A549 (cell line): ENCODE data around the gene CARD14. TPM values are rescaled to one million over a fixed set of nuclear protein-coding genes. Genes with fewer than 3 reads are reported as not detected.
A peak's percentile ranks its signal among the peaks of the same experiment; 100 is the strongest.

ENCODE experiments used
- ATAC-seq, 2 experiments: fragments of 200-7000 bp in 1 of 2; fragments of >200 bp in 1 of 2; cut with Nextera tagmentation in 1 of 2; cut with Tn5 transposase in 1 of 2; 3 replicates each; pipeline versions ENCODE4 v1.8.0 to v1.9.1; 2018 to 2020; ENCODE audit warnings: mild to moderate bottlenecking in 1 of 2, moderate library complexity in 1 of 2
- CTCF ChIA-PET: fragments of 300-600 bp; sonication (Branson Sonifier 250); formaldehyde crosslinking; extraction: SDS; loops from one replicate; lab custom pipeline; 2021; ENCODE audit warnings: antibody characterized with exemption, inconsistent platforms; lab: Yijun Ruan, JAX
- POLR2A ChIA-PET: fragments of 350-600 bp; formaldehyde crosslinking; extraction: SDS; loops from one replicate; lab custom pipeline; 2021; ENCODE audit warnings: antibody characterized with exemption, inconsistent platforms; lab: Yijun Ruan, JAX
- DNase-seq, 2 experiments: peaks; one replicate each; pipeline versions ENCODE4 v3.0.0 to v3.0.0-alpha.2; 2011 to 2016; ENCODE audit warnings: low read depth in 1 of 2, low spot score in 1 of 2
- FAIRE-seq: peaks from 2 replicates; lab custom pipeline; 2011; peaks lifted over from hg19 to GRCh38; lab: Jason Lieb, UNC
- H3K27ac ChIP-seq, 2 experiments: fragments of >200 bp; sonication (Bioruptor Twin); formaldehyde crosslinking; 3 replicates each; pipeline ENCODE4 v1.5.1; 2016 to 2017
- H3K4me1 ChIP-seq: fragments of >200 bp; sonication (Bioruptor Twin); formaldehyde crosslinking; 3 replicates; pipeline ENCODE4 v1.6.1; 2016
- H3K4me2 ChIP-seq: fragments of >200 bp; sonication (Bioruptor Twin); formaldehyde crosslinking; 3 replicates; pipeline ENCODE4 v1.6.1; 2016
- H3K4me3 ChIP-seq: fragments of >200 bp; sonication (Bioruptor Twin); formaldehyde crosslinking; 3 replicates; pipeline ENCODE4 v1.5.1; 2016
- H3K9me3 ChIP-seq: fragments of >200 bp; sonication (Bioruptor Twin); formaldehyde crosslinking; 3 replicates; pipeline ENCODE4 v1.6.1; 2016
- BCL3 ChIP-seq: fragments of >200 bp; sonication (Bioruptor Twin); formaldehyde crosslinking; IDR thresholded peaks from 3 replicates; pipeline ENCODE4 v1.6.1; 2016
- BHLHE40 ChIP-seq: IDR thresholded peaks from 2 replicates; pipeline ENCODE4 v1.6.1; 2012; ENCODE audit warnings: low read depth, low read length, inconsistent platforms
- CEBPB ChIP-seq, 2 experiments: fragments of >200 bp in 1 of 2; sonication (Bioruptor Twin) in 1 of 2; formaldehyde crosslinking in 1 of 2; IDR thresholded peaks; 2 replicates each; pipeline ENCODE4 v1.6.1; 2012 to 2016
- CTCF ChIP-seq: fragments of >200 bp; sonication (Bioruptor Twin); formaldehyde crosslinking; IDR thresholded peaks from 3 replicates; pipeline ENCODE4 v1.5.1; 2016
- E2F6 ChIP-seq: IDR thresholded peaks from 2 replicates; pipeline ENCODE4 v1.6.1; 2012; ENCODE audit warnings: low read depth, borderline replicate concordance
- EHF ChIP-seq: fragments of 250-450 bp; sonication (Bioruptor Pico); IDR thresholded peaks from 2 replicates; pipeline ENCODE4 v1.5.0; 2020; ENCODE audit warnings: mild to moderate bottlenecking
- EHMT2 ChIP-seq: fragments of 200-600 bp; sonication (generic); IDR thresholded peaks from 2 replicates; pipeline ENCODE4 v1.6.1; 2016; ENCODE audit warnings: antibody characterized with exemption, low read depth, mild to moderate bottlenecking, moderate library complexity
- EP300 ChIP-seq, 2 experiments: fragments of >200 bp; sonication (Bioruptor Twin); formaldehyde crosslinking; IDR thresholded peaks; 2 replicates in 1 of 2; 3 replicates in 1 of 2; pipeline ENCODE4 v1.6.1; 2016 to 2017
- ESRRA ChIP-seq: fragments of 150-350 bp; IDR thresholded peaks from 2 replicates; pipeline ENCODE4 v1.6.1; 2014; ENCODE audit warnings: mild to moderate bottlenecking, low read length, borderline replicate concordance
- FOXS1 ChIP-seq: fragments of 250-450 bp; sonication (Bioruptor Pico); IDR thresholded peaks from 2 replicates; pipeline ENCODE4 v1.5.0; 2020; ENCODE audit warnings: mild to moderate bottlenecking, moderate library complexity
- GATA3 ChIP-seq: IDR thresholded peaks from 2 replicates; pipeline ENCODE4 v1.6.1; 2012; ENCODE audit warnings: borderline replicate concordance
- HDAC2 ChIP-seq: fragments of 200-600 bp; sonication (generic); IDR thresholded peaks from 2 replicates; pipeline ENCODE4 v1.6.1; 2016
- HEYL ChIP-seq: fragments of 250-450 bp; sonication (Bioruptor Pico); IDR thresholded peaks from 2 replicates; pipeline ENCODE4 v1.8.0; 2021; ENCODE audit warnings: mild to moderate bottlenecking, moderate library complexity
- HMGXB4 ChIP-seq: fragments of 250-450 bp; sonication (Bioruptor Pico); IDR thresholded peaks from 2 replicates; pipeline ENCODE4 v1.5.0; 2021; ENCODE audit warnings: mild to moderate bottlenecking, moderate library complexity, borderline replicate concordance
- KDM1A ChIP-seq: fragments of 200-600 bp; sonication (generic); IDR thresholded peaks from 2 replicates; pipeline ENCODE4 v1.6.1; 2016; ENCODE audit warnings: low read depth, mild to moderate bottlenecking
- MAX ChIP-seq: IDR thresholded peaks from 2 replicates; pipeline ENCODE4 v1.6.1; 2012
- NPAS2 ChIP-seq: fragments of 250-450 bp; sonication (Bioruptor Pico); IDR thresholded peaks from 2 replicates; pipeline ENCODE4 v1.8.0; 2022; ENCODE audit warnings: mild to moderate bottlenecking, moderate library complexity, borderline replicate concordance
- NR3C1 ChIP-seq: fragments of >200 bp; sonication (Bioruptor Twin); formaldehyde crosslinking; IDR thresholded peaks from 3 replicates; pipeline ENCODE4 v1.6.1; 2017
- RAD21 ChIP-seq, 2 experiments: fragments of >200 bp in 1 of 2; sonication (Bioruptor Twin) in 1 of 2; formaldehyde crosslinking in 1 of 2; IDR thresholded peaks in 1 of 2; conservative IDR thresholded peaks in 1 of 2; 2 replicates in 1 of 2; 3 replicates in 1 of 2; pipeline ENCODE4 v1.6.1; 2012 to 2018; ENCODE audit warnings: inconsistent platforms in 1 of 2
- RARB ChIP-seq: fragments of 250-450 bp; sonication (Bioruptor Pico); IDR thresholded peaks from 2 replicates; pipeline ENCODE4 v1.8.0; 2021; ENCODE audit warnings: mild to moderate bottlenecking, moderate library complexity
- RCOR1 ChIP-seq: fragments of 150-350 bp; IDR thresholded peaks from 2 replicates; pipeline ENCODE4 v1.6.1; 2014; ENCODE audit warnings: antibody characterized with exemption, low read length, low read depth
- RNF2 ChIP-seq: fragments of 200-600 bp; sonication (generic); IDR thresholded peaks from 2 replicates; pipeline ENCODE4 v1.6.1; 2016; ENCODE audit warnings: low read depth, mild to moderate bottlenecking, antibody characterized with exemption, moderate library complexity, borderline replicate concordance
- SREBF2 ChIP-seq: fragments of 450-650 bp; IDR thresholded peaks from 2 replicates; pipeline ENCODE4 v1.6.1; 2014; ENCODE audit warnings: mild to moderate bottlenecking, moderate library complexity
- TFCP2L1 ChIP-seq: fragments of 250-450 bp; sonication (Bioruptor Pico); IDR thresholded peaks from 2 replicates; pipeline ENCODE4 v1.5.0; 2021; ENCODE audit warnings: mild to moderate bottlenecking
- ZC3H11A ChIP-seq: fragments of 450-650 bp; IDR thresholded peaks from 2 replicates; pipeline ENCODE4 v1.6.1; 2014; ENCODE audit warnings: antibody characterized with exemption, mild to moderate bottlenecking
- ZFP36 ChIP-seq: fragments of 450-650 bp; IDR thresholded peaks from 2 replicates; pipeline ENCODE4 v1.6.1; 2014; ENCODE audit warnings: borderline replicate concordance; ENCODE audit not compliant: partially characterized antibody
- ZNF302 ChIP-seq: fragments of 250-450 bp; sonication (Bioruptor Pico); IDR thresholded peaks from 2 replicates; pipeline ENCODE4 v1.9.0; 2021; ENCODE audit warnings: inconsistent platforms, mild to moderate bottlenecking, moderate library complexity
- ZSCAN20 ChIP-seq: fragments of 250-450 bp; sonication (Bioruptor Pico); IDR thresholded peaks from 2 replicates; pipeline ENCODE4 v1.8.0; 2022; ENCODE audit warnings: mild to moderate bottlenecking, moderate library complexity
- WGBS: methylation state at CpG from one replicate; pipeline ENCODE4 v1.1.6; 2017; ENCODE audit errors: missing lambda C conversion rate; 5-methylcytosine and 5-hydroxymethylcytosine counted together
- polyA plus RNA-seq, 4 experiments: library from polyadenylated mRNA; depleted of rRNA in 3 of 4; stranded (reverse); fragments of >200 nt; fragmentation: RNase III in 1 of 4; extraction: RNeasy Plus Mini Kit Qiagen cat#74134 plus additional on column Dnase treatment in 1 of 4; gene quantifications; 2 replicates in 3 of 4; 3 replicates in 1 of 4; pipeline ENCODE4 v1.2.3, GENCODE V29; 2011 to 2017

Gene CARD14
- polyA plus RNA-seq, 2 of the 4 experiments (the other 2 are of a cell fraction), result 0.17 to 0.18 TPM

- CTCF ChIA-PET, result interaction anchor here (0.6 to 7.9 kb wide), 5 partner anchors 12 to 83 kb away, joined by 3 to 60 read pairs (median 6); partner anchors contain the start of gene GAA
- Histone ChIP-seq H3K4me1 (peaks cover 15% of the 10 kb centered on the region), H3K4me3 (no peak overlapping the region), H3K4me2 (no peak overlapping the region), H3K27ac (peak overlapping the region in 1 of 2 experiments; percentile 18; a peak in 1 of 6 replicates), H3K9me3 (no peaks in the 10 kb centered on the region)
- no peak for DNase-seq
- POLR2A ChIA-PET, result no interaction called here
- 78% methylated on average over 10 of the region's 10 CpGs for WGBS
- FAIRE-seq, result no peak
- TF ChIP-seq KDM1A (no peak), CTCF (no peak), EP300 (IDR thresholded peaks at IDR 0.05) (no peak), GATA3 (no peak), HDAC2 (no peak), HEYL (CRISPR knock-in tag) (no peak), RARB (CRISPR knock-in tag) (no peak), BCL3 (no peak), CEBPB (IDR thresholded peaks at IDR 0.05) (no peak), ZC3H11A (no peak), SREBF2 (no peak), ESRRA (no peak), NR3C1 (no peak), RAD21 (conservative IDR thresholded peaks at IDR 0.05 in 1 of 2, IDR thresholded peaks at IDR 0.05 in 1 of 2) (no peak), HMGXB4 (CRISPR knock-in tag) (no peak), RCOR1 (no peak), FOXS1 (no peak), NPAS2 (CRISPR knock-in tag) (no peak), EHF (no peak)
- TF ChIP-seq, all 56 proteins: peak for 0
- no peak for ATAC-seq
These were observed 14.5 kb downstream of the CARD14 start for GRCh38 chr17:80184423-80184714.

- TF ChIP-seq ZFP36, result no peak
- TF ChIP-seq BCL3, result no peak
- no peak for TF ChIP-seq BHLHE40
- no peak for TF ChIP-seq GATA3
- no peak for TF ChIP-seq NR3C1
- no peak for TF ChIP-seq ZSCAN20 (CRISPR knock-in tag)
- no peak for TF ChIP-seq MAX
- no peak for TF ChIP-seq EP300 (IDR thresholded peaks at IDR 0.05)
- no peak for TF ChIP-seq TFCP2L1 (CRISPR knock-in tag)
- no peak for TF ChIP-seq FOXS1
- TF ChIP-seq RNF2, result no peak
- TF ChIP-seq ZNF302 (CRISPR knock-in tag), result no peak
- no peak for TF ChIP-seq EHMT2
- no peak for TF ChIP-seq E2F6
- DNase-seq (no peak), FAIRE-seq (no peak), ATAC-seq (no peak)
- Histone ChIP-seq H3K4me3 (no peak overlapping the region), H3K4me1 (peaks cover 15% of the 10 kb centered on the region), H3K4me2 (no peak overlapping the region), H3K27ac (no peak overlapping the region), H3K9me3 (no peaks in the 10 kb centered on the region)
- 86% methylated on average over 9 of the region's 9 CpGs for WGBS
- POLR2A ChIA-PET, result no interaction called here
- CTCF ChIA-PET, result interaction anchor here (0.9 to 7.9 kb wide), 2 partner anchors 10 to 104 kb away, joined by 3 to 60 read pairs; no protein-coding TSS in a partner anchor
These were observed 16.1 kb downstream of the CARD14 start for GRCh38 chr17:80185968-80186367.
